Fibroblast of lung (primary cell): ENCODE measurements around the gene FAM184A.

Experiments used
- CTCF ChIP-seq, 2 donors: IDR thresholded peaks in 1 of 2; conservative IDR thresholded peaks in 1 of 2; 1 replicate in 1 of 2; 2 replicates in 1 of 2; pipeline ENCODE4 v1.5.1; 2011 to 2012; ENCODE audit warnings: low read length in 2 of 2, control low read depth in 1 of 2, inconsistent platforms in 1 of 2, low read depth in 1 of 2, mild to moderate bottlenecking in 1 of 2
- EZH2 ChIP-seq: IDR thresholded peaks from 2 replicates; pipeline ENCODE4 v1.5.1; 2012; ENCODE audit warnings: low read length, control low read depth, mild to moderate bottlenecking; ENCODE audit errors: missing control alignments

- TF ChIP-seq CTCF (conservative IDR thresholded peaks at IDR 0.05 in 1 of 2, IDR thresholded peaks at IDR 0.05 in 1 of 2; ENCODE audit: low read depth in 1 of 2, low read length in 2 of 2) (no peak), EZH2 (no peak)
Measured at GRCh38 chr6:118912646-118913045, 165.8 kb downstream of the FAM184A start.
